K562 (cell line): ENCODE measurements around the gene PLEKHB1. TPM values are rescaled to one million over a fixed set of nuclear protein-coding genes. Genes with fewer than 3 reads are reported as not detected.

Experiments used
- ATAC-seq: fragments of 200-7000 bp; cut with Tn5 transposase; 3 replicates; pipeline ENCODE4 v1.9.1; 2020; ENCODE audit warnings: moderate library complexity
- BruUV-seq: library from RNA; stranded (reverse); fragments of 400-500 nt; replicated peaks from 2 replicates; lab custom pipeline; 2021; lab: Mats Ljungman, UMichigan
- CTCF ChIA-PET: fragments of 300-600 bp; formaldehyde crosslinking; extraction: SDS; loops from one replicate; lab custom pipeline; 2021; ENCODE audit warnings: low intra/inter-chr PET ratio; lab: Yijun Ruan, JAX
- POLR2A ChIA-PET: fragments of 300-600, 350-650 bp; sonication (Branson Sonifier 250); formaldehyde crosslinking; extraction: SDS; loops from one replicate; lab custom pipeline; 2021; ENCODE audit warnings: antibody characterized with exemption, inconsistent platforms; lab: Yijun Ruan, JAX
- DNase-seq, 4 experiments: peaks; one replicate each; pipeline versions ENCODE4 v3.0.0 to v3.0.0-alpha.2; 2011 to 2018; ENCODE audit warnings: low spot score in 3 of 4, mixed read lengths in 3 of 4; ENCODE audit errors: extremely low read depth in 1 of 4
- FAIRE-seq: peaks from 2 replicates; lab custom pipeline; 2011; peaks lifted over from hg19 to GRCh38; lab: Jason Lieb, UNC
- H2AFZ ChIP-seq: 2 replicates; pipeline ENCODE4 v1.6.0; 2011; ENCODE audit warnings: low read depth, low read length, control low read depth, inconsistent platforms
- H3K27ac ChIP-seq: fragments of 200-600 bp; 3 replicates; pipeline ENCODE4 v1.8.0; 2011; ENCODE audit warnings: low read depth, mild to moderate bottlenecking, control low read depth, inconsistent platforms, low read length, moderate library complexity, mixed read lengths; ENCODE audit errors: extremely low read depth
- H3K27me3 ChIP-seq, 2 experiments: fragments of 300-600 bp in 1 of 2; 2 replicates in 1 of 2; 3 replicates in 1 of 2; pipeline versions ENCODE4 v1.6.0 to v1.8.0; 2011; ENCODE audit warnings: inconsistent platforms in 2 of 2, low read length in 2 of 2, mild to moderate bottlenecking in 1 of 2, mixed read lengths in 1 of 2, moderate library complexity in 1 of 2; ENCODE audit not compliant: control insufficient read depth in 2 of 2, insufficient read depth in 2 of 2
- H3K36me3 ChIP-seq: fragments of 300-600 bp; 3 replicates; pipeline ENCODE4 v1.8.0; 2011; ENCODE audit warnings: mild to moderate bottlenecking, low read length, inconsistent platforms; ENCODE audit not compliant: control insufficient read depth, insufficient read depth
- H3K4me1 ChIP-seq, 2 experiments: fragments of 200-600 bp in 1 of 2; replicated peaks in 1 of 2; 2 replicates in 1 of 2; 3 replicates in 1 of 2; pipeline versions ENCODE4 v1.5.1 to v1.8.0; 2011; ENCODE audit warnings: inconsistent platforms in 2 of 2, low read length in 2 of 2, mild to moderate bottlenecking in 1 of 2, mixed read lengths in 1 of 2, moderate library complexity in 1 of 2; ENCODE audit not compliant: control insufficient read depth in 2 of 2, insufficient read depth in 2 of 2
- H3K4me2 ChIP-seq: 2 replicates; pipeline ENCODE4 v1.6.1; 2011; ENCODE audit warnings: low read length, control low read depth, inconsistent platforms, mixed read lengths; ENCODE audit not compliant: insufficient read depth
- H3K4me3 ChIP-seq: fragments of 200-600 bp; sonication (generic), shearing (Covaris generic); 2 replicates; pipeline ENCODE4 v1.5.1; 2016; ENCODE audit warnings: control low read depth, inconsistent platforms
- H3K79me2 ChIP-seq: fragments of 200-600 bp; 3 replicates; pipeline ENCODE4 v1.8.0; 2011; ENCODE audit warnings: low read length, inconsistent platforms; ENCODE audit not compliant: control insufficient read depth, insufficient read depth
- H3K9ac ChIP-seq, 2 experiments: 2 replicates each; pipeline versions ENCODE4 v1.6.0 to v1.6.1; 2011; ENCODE audit warnings: low read depth in 2 of 2, low read length in 2 of 2, control low read depth in 1 of 2, inconsistent platforms in 1 of 2, mild to moderate bottlenecking in 1 of 2, mixed read lengths in 1 of 2; ENCODE audit not compliant: insufficient read depth in 1 of 2
- H3K9me1 ChIP-seq: one replicate; pipeline ENCODE4 v1.6.0; 2011; ENCODE audit warnings: inconsistent platforms, mild to moderate bottlenecking, low read length, moderate library complexity; ENCODE audit not compliant: control insufficient read depth, insufficient read depth
- H3K9me3 ChIP-seq: replicated peaks from 2 replicates; pipeline ENCODE4 v1.5.1; 2011; ENCODE audit warnings: low read depth, low read length, inconsistent platforms; ENCODE audit not compliant: control insufficient read depth, insufficient read depth
- H4K20me1 ChIP-seq: replicated peaks from 2 replicates; pipeline ENCODE4 v1.6.1; 2011; ENCODE audit warnings: low read length, inconsistent platforms, mixed read lengths; ENCODE audit not compliant: control insufficient read depth, insufficient read depth
- C11orf30 ChIP-seq: fragments of 450-650 bp; IDR thresholded peaks from 2 replicates; pipeline ENCODE4 v1.6.1; 2016; ENCODE audit warnings: low read depth, mild to moderate bottlenecking
- MAZ ChIP-seq, 2 experiments: fragments of 450-650 bp in 1 of 2; sonication (generic) in 1 of 2; formaldehyde crosslinking; IDR thresholded peaks in 1 of 2; conservative IDR thresholded peaks in 1 of 2; 2 replicates each; pipeline versions ENCODE4 v1.4.0 to v1.5.0; 2020; ENCODE audit warnings: mild to moderate bottlenecking in 1 of 2, missing genetic modification reagents in 1 of 2
- MEIS2 ChIP-seq: fragments of 450-650 bp; IDR thresholded peaks from 2 replicates; pipeline ENCODE4 v1.6.1; 2014; ENCODE audit warnings: mild to moderate bottlenecking; ENCODE audit not compliant: partially characterized antibody
- SPI1 ChIP-seq: IDR thresholded peaks from 2 replicates; pipeline ENCODE4 v1.6.1; 2011; ENCODE audit warnings: low read depth, low read length, control low read depth, borderline replicate concordance
- WGBS: fragments of 100-300 bp; shearing (Covaris generic); methylation state at CpG from one replicate; pipeline ENCODE4 v1.1.6; 2016; ENCODE audit warnings: low coverage, mixed read lengths; ENCODE audit not compliant: insufficient coverage; ENCODE audit errors: missing lambda C conversion rate; 5-methylcytosine and 5-hydroxymethylcytosine counted together
- in situ Hi-C: fragments of 300-500 bp; cut with MboI; formaldehyde crosslinking; loops from 4 replicates; pipeline ENCODE4 v1.15.0; 2018; ENCODE audit warnings: inconsistent platforms, mixed read lengths
- intact Hi-C: fragments of 100-400 bp; cut with micrococcal nuclease; formaldehyde crosslinking; loops from 2 replicates; pipeline ENCODE4 v1.14.2; 2022
- polyA plus RNA-seq, 8 experiments: library from polyadenylated mRNA; depleted of rRNA in 4 of 8; stranded (reverse) in 5 of 8; unstranded in 3 of 8; fragments of >200 nt; fragmentation: Nextera tagmentation in 2 of 8; fragmentation: Illumina TruSeq in 1 of 8; extraction: Ambion mirVana in 2 of 8; extraction: Trizol in 1 of 8; gene quantifications; 2 replicates each; pipeline versions ENCODE4 v1.2.1 to v1.2.3, GENCODE V29; 2011 to 2014; ENCODE audit warnings: inconsistent platforms in 1 of 8, missing spikeins in 1 of 8
- total RNA-seq, 7 experiments: library from RNA; depleted of rRNA in 6 of 7; stranded (reverse); fragments of >200 nt in 6 of 7; fragmentation: Illumina TruSeq in 2 of 7; extraction: Trizol in 2 of 7; gene quantifications; 2 replicates each; pipeline versions ENCODE4 v1.2.1 to v1.2.3, GENCODE V29; 2011 to 2021; ENCODE audit warnings: low replicate concordance in 1 of 7
- TF ChIP-seq, protein P1 (sequence below), 2 experiments: IDR thresholded peaks in 1 of 2; conservative IDR thresholded peaks in 1 of 2; 2 replicates each; pipeline ENCODE4 v1.6.1; 2016; ENCODE audit warnings: low read depth in 2 of 2, mild to moderate bottlenecking in 1 of 2, missing compliant biosample characterization in 1 of 2, missing genetic modification characterization in 1 of 2, moderate library complexity in 1 of 2

The PLEKHB1 gene
- total and polyA plus RNA-seq, 9 of the 15 experiments (the other 6 are each of a cell fraction or from before 2014, with no cell fraction given): 0.07 to 0.62 (median 0.17) TPM; not detected in 2

DNA sequence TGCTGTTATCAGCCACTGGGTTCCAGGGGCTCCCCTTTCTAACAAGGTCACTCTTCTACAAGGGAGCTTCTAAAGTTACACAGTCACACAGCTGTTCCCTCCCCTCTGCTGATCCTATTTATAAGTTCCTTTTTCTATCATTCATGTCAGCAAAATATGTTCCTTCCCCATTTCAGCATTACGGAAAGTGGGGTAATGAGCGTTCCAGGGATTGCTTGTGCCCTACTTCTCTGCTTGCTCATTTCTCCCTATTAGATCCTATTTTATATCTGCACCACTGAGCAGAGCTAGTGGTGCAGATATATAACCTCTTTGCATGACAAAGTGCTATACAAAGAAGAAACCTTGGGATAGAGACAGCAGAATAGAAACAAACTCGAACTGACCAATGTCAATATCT lies 22.7 kb upstream of the PLEKHB1 start:
- no peaks in the 10 kb centered on the region for H3K9me3 ChIP-seq
- ATAC-seq (no peak), DNase-seq (no peak), FAIRE-seq (no peak)
- no peaks in the 10 kb centered on the region for H3K9me1 ChIP-seq
- no peak overlapping the region for H3K4me3 ChIP-seq
- no peak overlapping the region for H3K9ac ChIP-seq
- intact Hi-C loops (no loop called here), in situ Hi-C loops (no loop called here)
- no peak overlapping the region for H2AFZ ChIP-seq
- TF ChIP-seq SPI1 (no peak), MEIS2 (peak; percentile 62), C11orf30 (0 out of 2 replicates have a peak, but pooled peaks have one; percentile 18), MAZ (CRISPR knock-in tag; conservative IDR thresholded peaks at IDR 0.05 in 1 of 2, IDR thresholded peaks at IDR 0.05 in 1 of 2) (0 out of 4 replicates have a peak, but pooled peaks of 1 of the 2 experiments have one; percentile 25)
- TF ChIP-seq, protein P1, sequence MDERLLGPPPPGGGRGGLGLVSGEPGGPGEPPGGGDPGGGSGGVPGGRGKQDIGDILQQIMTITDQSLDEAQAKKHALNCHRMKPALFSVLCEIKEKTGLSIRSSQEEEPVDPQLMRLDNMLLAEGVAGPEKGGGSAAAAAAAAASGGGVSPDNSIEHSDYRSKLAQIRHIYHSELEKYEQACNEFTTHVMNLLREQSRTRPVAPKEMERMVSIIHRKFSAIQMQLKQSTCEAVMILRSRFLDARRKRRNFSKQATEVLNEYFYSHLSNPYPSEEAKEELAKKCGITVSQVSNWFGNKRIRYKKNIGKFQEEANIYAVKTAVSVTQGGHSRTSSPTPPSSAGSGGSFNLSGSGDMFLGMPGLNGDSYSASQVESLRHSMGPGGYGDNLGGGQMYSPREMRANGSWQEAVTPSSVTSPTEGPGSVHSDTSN (CRISPR knock-in tag; IDR thresholded peaks at IDR 0.05; ENCODE audit: low read depth): no peak
- TF ChIP-seq, protein P1 (tag; conservative IDR thresholded peaks at IDR 0.05; ENCODE audit: low read depth): peak; percentile 54
- no TSS peak for BruUV-seq
- WGBS: 5% methylated on average over 3 of the region's 3 CpGs
- peaks cover 0 to 5% of the 10 kb centered on the region in 2 experiments; a peak in 2 of 5 replicates for H3K4me1 ChIP-seq
- no peaks in the 10 kb centered on the region for H4K20me1 ChIP-seq
- H3K79me2 ChIP-seq: no peaks in the 10 kb centered on the region
- H3K27me3 ChIP-seq: peaks cover 5% of the 10 kb centered on the region in 2 experiments; a peak in 3 of 5 replicates
- ChIA-PET CTCF (no interaction called here), POLR2A (no interaction called here)
- no peaks in the 10 kb centered on the region for H3K36me3 ChIP-seq
- H3K4me2 ChIP-seq: no peak overlapping the region
- H3K27ac ChIP-seq: no peak overlapping the region
